HG03342 (cell line): ENCODE measurements around the gene BUB3.

Source experiments
- ATAC-seq: cut with Tn5 transposase; IDR thresholded peaks from one replicate; pipeline ENCODE4 v1.9.1; 2021; ENCODE audit warnings: mild to moderate bottlenecking, moderate library complexity; ENCODE audit not compliant: unreplicated experiment

BUB3 gene, protein sequence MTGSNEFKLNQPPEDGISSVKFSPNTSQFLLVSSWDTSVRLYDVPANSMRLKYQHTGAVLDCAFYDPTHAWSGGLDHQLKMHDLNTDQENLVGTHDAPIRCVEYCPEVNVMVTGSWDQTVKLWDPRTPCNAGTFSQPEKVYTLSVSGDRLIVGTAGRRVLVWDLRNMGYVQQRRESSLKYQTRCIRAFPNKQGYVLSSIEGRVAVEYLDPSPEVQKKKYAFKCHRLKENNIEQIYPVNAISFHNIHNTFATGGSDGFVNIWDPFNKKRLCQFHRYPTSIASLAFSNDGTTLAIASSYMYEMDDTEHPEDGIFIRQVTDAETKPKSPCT

DNA sequence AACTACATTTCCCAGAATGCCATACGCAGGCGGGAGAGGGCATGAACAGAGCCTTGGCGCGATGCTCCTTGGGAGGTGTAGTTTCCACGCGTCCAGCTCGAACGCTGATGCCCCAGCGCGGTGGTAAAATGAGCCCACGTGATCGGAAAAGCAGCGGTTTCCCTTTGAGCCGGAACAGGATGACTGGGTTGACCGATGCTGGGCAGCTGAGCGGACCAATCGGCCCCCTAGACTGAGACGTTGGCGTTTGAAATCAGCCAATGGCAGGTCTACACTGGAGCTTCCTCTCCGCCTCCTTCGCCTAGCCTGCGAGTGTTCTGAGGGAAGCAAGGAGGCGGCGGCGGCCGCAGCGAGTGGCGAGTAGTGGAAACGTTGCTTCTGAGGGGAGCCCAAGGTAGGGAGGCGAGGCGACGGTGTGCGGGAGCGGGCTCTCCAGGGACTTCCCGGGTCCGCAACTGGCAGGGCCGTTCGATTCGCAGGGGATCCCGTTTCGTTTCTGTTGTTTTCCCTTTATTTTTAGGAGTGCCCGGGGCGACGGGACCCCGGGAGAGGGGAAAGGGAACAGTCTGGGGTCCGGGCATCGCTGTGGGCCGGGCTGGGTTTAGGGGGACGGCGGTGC, at the start of gene BUB3:
TSS of gene BUB3 (plus strand) at position 311 of the 619 bp plus-strand sequence. CDS start 516 bp downstream, outside the sequence.
- ATAC-seq = peak; percentile 91

- ATAC-seq = no peak
Measured at GRCh38 chr10:123109466-123109865, 44.7 kb upstream of the BUB3 start.

GRCh38 chr10:123117644-123118417, 36.4 kb upstream of the BUB3 start:
- no peak for ATAC-seq

DNA sequence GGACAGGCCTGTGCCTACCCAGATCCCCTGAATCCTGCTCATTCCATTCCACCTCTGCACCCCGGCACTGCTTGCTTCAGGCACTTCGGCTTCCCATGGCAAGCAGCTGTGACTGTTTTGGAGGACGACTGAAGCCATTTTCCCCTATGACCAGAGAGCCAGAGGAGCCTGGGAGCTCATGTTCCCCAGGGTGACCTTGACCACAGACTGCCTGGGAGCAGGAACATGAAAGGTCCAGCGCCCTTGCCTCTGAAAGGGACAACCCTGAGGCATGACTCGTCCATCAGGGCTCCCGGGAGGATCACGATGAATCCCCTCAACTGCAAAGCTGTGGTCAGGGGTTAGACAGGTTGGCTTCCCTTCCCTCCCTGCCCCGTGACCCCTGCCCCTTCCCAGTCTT, 35.1 kb upstream of the BUB3 start:
- no peak for ATAC-seq

GRCh38 chr10:123126246-123126645, 28.0 kb upstream of the BUB3 start:
- no peak for ATAC-seq

DNA sequence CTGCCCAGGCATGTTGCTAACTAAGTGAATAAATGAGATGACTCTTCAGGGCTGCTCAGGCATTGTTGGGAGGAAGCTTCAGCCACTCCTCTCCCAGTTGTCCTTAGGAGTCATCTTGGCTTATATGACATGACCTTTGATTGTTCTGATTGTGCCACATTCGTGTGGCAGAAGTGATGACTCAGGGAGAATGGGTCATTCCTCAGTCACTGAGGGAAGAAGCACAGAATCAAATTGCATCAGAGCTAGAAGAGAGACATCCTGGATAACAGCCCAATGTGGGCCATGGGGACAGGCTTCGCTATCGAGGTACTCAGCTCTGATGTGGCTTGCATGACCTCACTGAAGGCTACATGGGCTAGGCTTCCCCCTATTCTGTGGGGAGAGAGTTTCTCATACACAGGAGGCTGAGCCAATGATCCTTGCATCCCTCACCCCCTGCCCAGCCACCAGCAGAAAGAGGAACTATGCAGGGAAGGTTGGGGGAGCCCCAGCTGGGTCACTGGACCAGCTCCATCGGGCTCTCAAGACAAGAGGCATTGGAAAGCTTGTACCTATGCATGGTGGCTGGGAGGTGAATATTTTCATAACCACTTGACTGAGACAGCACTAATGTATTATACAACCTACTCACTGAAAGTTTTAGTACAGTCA, 24.5 kb upstream of the BUB3 start:
- no peak for ATAC-seq

DNA sequence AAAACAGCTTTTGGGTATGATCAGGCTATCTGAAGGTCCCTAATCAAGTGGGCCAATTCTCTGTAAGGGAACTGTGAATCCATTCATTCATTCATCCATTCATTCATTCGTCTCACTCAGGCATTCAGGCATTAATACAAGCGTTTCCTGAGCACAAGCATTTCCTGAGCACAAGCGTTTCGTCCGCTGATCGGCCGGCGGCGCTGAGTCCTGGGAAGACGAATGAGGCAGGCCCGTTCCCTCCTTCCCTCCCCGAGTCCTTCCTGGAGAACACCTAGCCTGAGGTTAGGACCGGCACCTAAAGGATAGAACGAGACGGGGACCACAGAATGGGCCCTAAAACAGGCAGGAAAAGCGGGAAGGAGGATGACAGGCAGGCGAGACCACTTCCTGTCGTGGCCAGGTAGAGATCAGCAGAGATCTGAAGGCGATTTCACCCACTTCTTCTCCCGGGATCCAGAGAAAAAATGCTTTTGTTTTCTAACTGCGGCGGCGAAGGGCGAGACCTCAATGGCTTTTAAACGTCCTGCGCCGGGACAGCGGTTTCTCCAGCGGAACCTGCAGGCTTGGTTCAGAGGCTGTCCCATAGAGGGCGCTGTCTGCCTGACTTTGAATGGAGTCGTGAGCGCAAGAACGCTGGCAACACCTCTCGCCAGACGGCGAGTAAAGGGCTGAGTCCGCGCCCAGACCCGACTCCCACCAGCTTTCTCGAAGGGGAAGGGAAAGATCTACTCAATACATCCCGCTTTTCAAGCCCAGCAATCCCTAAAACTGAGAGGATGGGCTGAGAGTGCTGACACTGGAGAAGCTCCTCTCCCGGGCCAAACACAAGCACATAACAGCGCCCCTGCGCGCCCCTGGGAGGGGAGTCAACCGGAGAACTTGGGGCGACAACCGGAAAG, 21.4 kb upstream of the BUB3 start:
- ATAC-seq = no peak

- no peak for ATAC-seq
Measured at GRCh38 chr10:123133541-123134342, 20.5 kb upstream of the BUB3 start.

- no peak for ATAC-seq
Measured at GRCh38 chr10:123134343-123134914, 19.8 kb upstream of the BUB3 start.

DNA sequence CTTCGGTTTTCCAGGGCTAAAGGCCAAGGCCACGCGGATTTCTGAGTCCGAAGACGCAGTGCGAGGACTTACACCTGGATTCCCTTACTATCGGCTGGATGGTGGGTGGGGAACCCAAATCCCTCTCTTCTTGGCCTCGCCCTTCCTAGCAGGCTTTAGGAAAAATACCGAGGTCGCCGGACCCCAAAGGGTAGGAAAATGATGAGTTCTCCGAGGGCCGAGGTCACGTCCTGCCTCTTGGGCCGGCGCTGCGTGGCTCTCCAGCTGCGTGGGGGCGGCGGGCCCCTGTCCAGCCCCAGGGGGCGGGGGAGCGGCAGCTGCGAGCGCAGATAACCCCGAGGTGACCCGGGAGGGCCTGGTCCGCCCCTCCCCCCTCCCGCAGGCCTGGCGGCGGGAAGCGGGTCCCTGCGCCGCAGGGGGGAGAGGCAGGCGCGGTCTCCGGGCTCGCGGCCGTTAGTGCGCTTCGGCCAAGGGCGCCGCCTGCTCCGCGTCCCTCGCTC, 19.2 kb upstream of the BUB3 start:
- no peak for ATAC-seq

GRCh38 chr10:123135415-123136141, 18.6 kb upstream of the BUB3 start, which contains the start of gene HMX3:
Gene HMX3, plus strand, starts transcription at chr10:123135970. Its CDS starts 81 bp downstream, at chr10:123136051.
- ATAC-seq = no peak

GRCh38 chr10:123136221-123136805, 17.9 kb upstream of the BUB3 start:
- no peak for ATAC-seq

DNA sequence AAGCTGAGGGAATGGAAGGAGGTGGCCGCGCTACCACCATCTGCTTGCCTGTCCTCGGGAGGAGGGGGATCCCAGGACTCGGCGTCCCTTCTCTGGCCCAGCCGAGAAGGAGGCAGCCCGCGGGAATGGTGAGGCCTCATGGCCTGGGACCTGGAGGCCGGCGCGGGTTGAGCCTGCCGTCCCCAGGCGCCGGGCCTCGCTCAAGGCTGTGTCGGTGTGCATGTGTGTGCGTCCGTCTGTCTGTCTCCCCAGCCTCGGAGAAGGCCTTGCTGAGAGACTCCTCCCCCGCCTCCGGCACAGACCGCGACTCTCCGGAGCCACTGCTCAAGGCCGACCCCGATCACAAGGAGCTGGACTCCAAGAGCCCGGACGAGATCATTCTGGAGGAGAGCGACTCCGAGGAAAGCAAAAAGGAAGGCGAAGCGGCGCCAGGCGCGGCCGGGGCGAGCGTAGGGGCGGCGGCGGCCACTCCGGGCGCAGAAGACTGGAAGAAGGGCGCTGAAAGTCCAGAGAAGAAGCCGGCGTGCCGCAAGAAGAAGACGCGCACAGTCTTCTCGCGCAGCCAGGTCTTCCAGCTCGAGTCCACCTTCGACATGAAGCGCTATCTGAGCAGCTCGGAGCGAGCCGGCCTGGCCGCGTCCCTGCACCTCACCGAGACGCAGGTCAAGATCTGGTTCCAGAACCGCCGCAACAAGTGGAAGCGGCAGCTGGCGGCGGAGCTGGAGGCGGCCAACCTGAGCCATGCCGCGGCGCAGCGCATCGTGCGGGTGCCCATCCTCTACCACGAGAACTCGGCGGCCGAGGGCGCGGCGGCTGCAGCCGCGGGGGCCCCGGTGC, 17.2 kb upstream of the BUB3 start:
- ATAC-seq = no peak

GRCh38 chr10:123139165-123139520, 15.1 kb upstream of the BUB3 start:
- no peak for ATAC-seq

- no peak for ATAC-seq
Measured at GRCh38 chr10:123139521-123140163, 14.6 kb upstream of the BUB3 start.

- no peak for ATAC-seq
Measured at GRCh38 chr10:123140164-123140982, 13.8 kb upstream of the BUB3 start.
